ENCODE measurements around the gene KLK14. TPM values are rescaled to one million over a fixed set of nuclear protein-coding genes. Genes with fewer than 3 reads are reported as not detected.
A peak's percentile ranks its signal among the peaks of the same experiment; 100 is the strongest.

KLK14 gene
- total RNA-seq, 5 donors from 2014 or later (not counting 1 experiment from before 2014, with no cell fraction given), result 0.42 to 0.78 (median 0.70) TPM

DNA sequence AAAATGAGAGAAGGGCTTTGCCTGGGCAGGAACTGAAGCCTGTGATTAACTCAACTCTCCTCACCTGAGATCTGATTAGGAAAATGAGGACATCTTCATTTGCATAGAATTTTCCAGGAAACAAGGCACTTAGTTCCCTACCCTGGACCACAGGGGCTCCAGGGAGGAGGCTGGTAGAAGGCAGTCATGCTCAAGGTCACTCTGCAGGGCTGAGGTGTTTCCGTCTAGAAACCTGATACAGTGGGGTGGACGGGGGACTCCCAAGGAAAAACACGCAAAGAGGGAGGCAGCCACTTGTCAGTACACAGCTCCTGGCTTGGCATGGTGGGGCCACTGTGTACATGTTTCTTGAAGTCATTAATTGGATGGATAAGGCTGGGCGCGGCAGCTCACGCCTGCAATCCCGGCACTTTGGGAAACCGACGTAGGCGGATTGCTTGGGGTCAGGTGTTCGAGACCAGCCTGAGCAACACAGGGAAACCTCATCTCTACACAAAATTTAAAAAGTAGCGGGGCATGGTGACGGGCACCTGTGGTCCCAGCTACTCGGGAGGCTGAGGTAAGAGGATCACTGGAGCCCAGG is 6.0 kb downstream of the KLK14 start:
- Histone ChIP-seq H3K4me1 (ENCODE audit: control insufficient read depth in 1 of 2, extremely low read depth in 1 of 2, insufficient read depth in 2 of 2, low read length in 2 of 2) (no peaks in the 10 kb centered on the region), H3K27ac (ENCODE audit: low read length) (no peak overlapping the region), H3K4me3 (ENCODE audit: control insufficient read depth in 1 of 2, extremely low read depth in 1 of 2, low read length in 1 of 2) (no peak overlapping the region), H3K27me3 (replicated peaks in 1 of 2; ENCODE audit: control insufficient read depth in 2 of 2, extremely low read depth in 1 of 2, insufficient read depth in 2 of 2, low read length in 1 of 2) (peaks cover 0 to 10% of the 10 kb centered on the region in 2 experiments), H3K36me3 (ENCODE audit: control insufficient read depth in 2 of 2, extremely low read depth in 1 of 2, insufficient read depth in 1 of 2, low read length in 1 of 2) (no peaks in the 10 kb centered on the region), H3K9me3 (no peaks in the 10 kb centered on the region)
- DNase-seq (no peak), ATAC-seq (replicated peaks in 1 of 4) (no peak)
- Mint-ChIP-seq H3K9me3 (peaks cover 6 to 9% (median 8%) of the 10 kb centered on the region in 3 donors), H3K4me1 (no peaks in the 10 kb centered on the region), H3K4me3 (no peak overlapping the region), H3K36me3 (no peaks in the 10 kb centered on the region), H3K27ac (no peak overlapping the region), H3K27me3 (peaks cover 10 to 23% of the 10 kb centered on the region in 2 donors)
- 84% methylated on average over 12 of the region's 14 CpGs for WGBS (ENCODE audit: insufficient coverage)
- CTCF ChIA-PET, result no interaction called here
- POLR2A ChIA-PET, result no interaction called here

DNA sequence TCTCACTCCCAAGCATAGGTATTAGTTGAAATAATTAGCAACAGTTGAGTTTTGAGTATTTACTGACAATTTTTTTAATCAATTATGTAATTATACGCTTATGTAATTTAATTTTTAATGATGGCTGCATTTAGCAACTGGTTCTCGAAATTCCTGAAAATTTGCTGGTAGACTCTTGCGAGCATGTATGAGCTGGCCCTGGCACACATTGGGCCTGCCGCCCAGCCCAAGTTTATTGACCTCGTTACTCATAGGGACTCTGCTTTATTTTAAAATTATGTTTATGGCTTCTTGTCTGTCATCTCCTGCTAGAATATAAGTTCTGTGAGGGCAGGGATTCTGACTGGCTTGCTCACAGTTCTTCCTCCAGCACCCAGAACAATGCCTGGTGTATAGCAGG is 6.7 kb downstream of the KLK14 start:
- H3K4me3 Mint-ChIP-seq, result no peak overlapping the region
- no peak overlapping the region for H3K27ac Mint-ChIP-seq
- H3K27me3 Mint-ChIP-seq, result peaks cover 8 to 23% of the 10 kb centered on the region in 2 donors
- Histone ChIP-seq H3K36me3 (ENCODE audit: control insufficient read depth in 2 of 2, extremely low read depth in 1 of 2, insufficient read depth in 1 of 2, low read length in 1 of 2) (no peaks in the 10 kb centered on the region), H3K4me1 (ENCODE audit: control insufficient read depth in 1 of 2, extremely low read depth in 1 of 2, insufficient read depth in 2 of 2, low read length in 2 of 2) (no peaks in the 10 kb centered on the region), H3K9me3 (no peaks in the 10 kb centered on the region), H3K27ac (ENCODE audit: low read length) (no peak overlapping the region), H3K4me3 (ENCODE audit: control insufficient read depth in 1 of 2, extremely low read depth in 1 of 2, low read length in 1 of 2) (no peak overlapping the region), H3K27me3 (replicated peaks in 1 of 2; ENCODE audit: control insufficient read depth in 2 of 2, extremely low read depth in 1 of 2, insufficient read depth in 2 of 2, low read length in 1 of 2) (peaks cover 0 to 7% of the 10 kb centered on the region in 2 experiments)
- POLR2A ChIA-PET, result no interaction called here
- CTCF ChIA-PET, result no interaction called here
- DNase-seq (no peak), ATAC-seq (replicated peaks in 1 of 4) (no peak)
- H3K9me3 Mint-ChIP-seq, result peaks cover 6 to 9% (median 8%) of the 10 kb centered on the region in 3 donors
- H3K36me3 Mint-ChIP-seq, result no peaks in the 10 kb centered on the region
- 96% methylated on average over 3 of the region's 5 CpGs for WGBS (ENCODE audit: insufficient coverage)
- no peaks in the 10 kb centered on the region for H3K4me1 Mint-ChIP-seq

DNA sequence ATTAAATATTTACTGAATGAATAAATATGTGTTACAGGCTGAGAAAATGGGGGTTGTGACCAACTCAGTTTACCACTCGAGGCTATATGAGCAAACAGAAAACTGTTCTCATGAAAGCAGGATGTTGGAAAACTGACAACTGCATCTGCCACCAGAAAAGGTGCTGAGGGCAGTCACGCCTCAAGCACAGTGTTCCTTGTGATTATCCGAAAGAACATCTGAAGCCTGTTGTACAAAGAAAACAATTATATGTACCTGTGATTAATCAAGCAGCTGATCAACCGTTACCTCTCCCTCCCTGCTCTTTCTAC is 11.6 kb downstream of the KLK14 start:
- Mint-ChIP-seq H3K4me1 (peaks cover 0 to under 1% (median 0%) of the 10 kb centered on the region in 3 donors), H3K4me3 (no peak overlapping the region), H3K36me3 (no peaks in the 10 kb centered on the region), H3K27me3 (peaks cover 20 to 33% of the 10 kb centered on the region in 2 donors), H3K9me3 (peaks cover 6 to 13% (median 9%) of the 10 kb centered on the region in 3 donors), H3K27ac (no peak overlapping the region)
- no peaks in the 10 kb centered on the region for H3K9me3 ChIP-seq
- no CpG with 5 or more reads among the region's 4 CpGs for WGBS (ENCODE audit: insufficient coverage)
- H3K27me3 ChIP-seq (replicated peaks in 1 of 2; ENCODE audit: control insufficient read depth in 2 of 2, extremely low read depth in 1 of 2, insufficient read depth in 2 of 2, low read length in 1 of 2), result peaks cover 2 to 13% of the 10 kb centered on the region in 2 experiments
- H3K4me1 ChIP-seq (ENCODE audit: control insufficient read depth in 1 of 2, extremely low read depth in 1 of 2, insufficient read depth in 2 of 2, low read length in 2 of 2), result no peaks in the 10 kb centered on the region
- H3K27ac ChIP-seq (ENCODE audit: low read length), result no peak overlapping the region
- ATAC-seq (replicated peaks in 1 of 4), result no peak
- H3K36me3 ChIP-seq (ENCODE audit: control insufficient read depth in 2 of 2, extremely low read depth in 1 of 2, insufficient read depth in 1 of 2, low read length in 1 of 2), result no peaks in the 10 kb centered on the region
- ChIA-PET CTCF (no interaction called here), POLR2A (no interaction called here)
- no peak for DNase-seq
- H3K4me3 ChIP-seq (ENCODE audit: control insufficient read depth in 1 of 2, extremely low read depth in 1 of 2, low read length in 1 of 2), result no peak overlapping the region

DNA sequence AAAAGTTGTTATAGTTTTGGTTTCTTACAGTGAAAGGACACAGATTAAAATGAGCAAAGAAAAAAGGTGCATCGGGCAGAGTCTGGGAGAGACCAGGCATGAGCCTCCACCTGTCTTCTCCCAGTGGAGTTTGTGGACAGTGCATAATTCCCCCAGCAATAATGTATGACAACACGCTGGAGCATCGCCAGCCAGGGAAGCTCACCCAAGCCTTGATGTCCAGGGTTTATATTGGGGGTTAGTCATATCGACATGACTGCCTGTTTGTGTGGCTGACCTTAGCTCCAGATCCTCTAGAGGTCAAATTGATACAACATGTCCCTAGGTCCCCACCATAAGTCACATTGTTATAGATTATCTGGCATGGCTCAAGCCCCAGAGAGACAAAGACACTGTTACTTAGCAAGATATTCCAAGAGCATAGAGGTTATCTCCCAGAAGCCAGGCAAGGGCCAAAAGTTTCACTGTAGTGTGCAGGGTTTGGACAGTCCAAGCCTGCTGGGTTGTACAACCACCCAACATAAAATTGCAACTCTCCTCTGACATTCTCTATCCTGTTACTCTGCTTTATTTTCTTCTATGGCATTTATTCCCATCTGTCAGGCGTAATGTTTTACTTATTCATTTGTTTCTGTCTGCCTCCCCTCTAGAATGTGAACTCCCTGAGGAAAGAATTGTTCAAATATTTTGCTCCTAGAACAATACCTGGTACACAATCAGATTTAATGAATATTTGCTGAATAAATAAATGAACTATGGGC is 12.2 kb downstream of the KLK14 start:
- Mint-ChIP-seq H3K27me3 (peaks cover 23 to 37% of the 10 kb centered on the region in 2 donors), H3K36me3 (no peaks in the 10 kb centered on the region), H3K4me3 (no peak overlapping the region), H3K4me1 (peaks cover 0 to 3% (median 0%) of the 10 kb centered on the region in 3 donors), H3K27ac (no peak overlapping the region), H3K9me3 (peaks cover 6 to 13% (median 9%) of the 10 kb centered on the region in 3 donors)
- no peak for DNase-seq
- Histone ChIP-seq H3K27ac (ENCODE audit: low read length) (no peak overlapping the region), H3K27me3 (replicated peaks in 1 of 2; ENCODE audit: control insufficient read depth in 2 of 2, extremely low read depth in 1 of 2, insufficient read depth in 2 of 2, low read length in 1 of 2) (peaks cover 2 to 18% of the 10 kb centered on the region in 2 experiments), H3K9me3 (no peaks in the 10 kb centered on the region), H3K4me1 (ENCODE audit: control insufficient read depth in 1 of 2, extremely low read depth in 1 of 2, insufficient read depth in 2 of 2, low read length in 2 of 2) (no peaks in the 10 kb centered on the region), H3K4me3 (ENCODE audit: control insufficient read depth in 1 of 2, extremely low read depth in 1 of 2, low read length in 1 of 2) (no peak overlapping the region), H3K36me3 (ENCODE audit: control insufficient read depth in 2 of 2, extremely low read depth in 1 of 2, insufficient read depth in 1 of 2, low read length in 1 of 2) (no peaks in the 10 kb centered on the region)
- POLR2A ChIA-PET, result no interaction called here
- 80% methylated on average over 1 of the region's 5 CpGs for WGBS (ENCODE audit: insufficient coverage)
- CTCF ChIA-PET, result no interaction called here
- ATAC-seq (replicated peaks in 1 of 4), result no peak

DNA sequence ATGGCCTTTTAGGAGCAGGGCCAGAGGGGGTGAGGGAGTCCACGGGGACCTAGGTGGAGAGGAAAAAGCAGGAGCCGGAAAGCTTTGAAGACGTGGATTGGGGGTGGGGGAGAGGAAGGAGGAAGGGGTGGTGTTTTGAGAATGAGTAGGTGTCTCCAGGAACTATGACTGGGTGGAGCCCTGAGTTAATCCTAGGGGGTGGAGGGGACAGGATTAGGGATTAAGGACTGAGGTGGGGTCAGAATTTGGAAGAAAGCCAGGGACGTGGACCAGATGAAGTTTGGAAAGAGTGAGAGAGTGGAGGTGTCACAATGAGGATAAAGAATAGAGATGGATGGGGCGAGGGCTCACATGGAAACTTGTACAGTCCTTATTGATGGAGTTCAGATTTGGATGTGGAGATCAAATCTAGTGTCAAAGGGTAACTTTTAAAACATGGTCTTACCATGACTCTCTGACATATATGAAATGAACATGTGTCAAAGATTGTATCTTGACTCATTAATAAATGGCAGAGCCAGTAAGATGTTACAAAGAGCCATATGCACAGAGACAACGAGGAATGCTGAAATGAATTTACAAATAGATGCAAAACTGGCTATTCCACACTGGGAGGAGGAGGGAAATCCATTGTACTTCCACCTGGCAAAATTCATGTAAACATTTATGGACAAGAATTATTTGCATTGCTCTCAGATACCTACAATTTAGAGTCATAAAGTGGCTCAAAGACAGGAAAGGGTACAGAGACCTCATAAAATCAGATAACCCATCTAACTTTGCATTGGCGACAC is 16.1 kb downstream of the KLK14 start:
- Mint-ChIP-seq H3K4me3 (peak overlapping the region in 1 of 3 donors; percentile 72), H3K9me3 (peaks cover 0 to 6% (median 0%) of the 10 kb centered on the region in 3 donors), H3K4me1 (peaks cover 0 to 5% (median 2%) of the 10 kb centered on the region in 3 donors), H3K27ac (no peak overlapping the region), H3K27me3 (peaks cover 32 to 37% of the 10 kb centered on the region in 2 donors), H3K36me3 (no peaks in the 10 kb centered on the region)
- Histone ChIP-seq H3K4me1 (ENCODE audit: control insufficient read depth in 1 of 2, extremely low read depth in 1 of 2, insufficient read depth in 2 of 2, low read length in 2 of 2) (peaks cover 0 to 10% of the 10 kb centered on the region in 2 experiments), H3K27me3 (replicated peaks in 1 of 2; ENCODE audit: control insufficient read depth in 2 of 2, extremely low read depth in 1 of 2, insufficient read depth in 2 of 2, low read length in 1 of 2) (peaks cover 4 to 42% of the 10 kb centered on the region in 2 experiments), H3K9me3 (no peaks in the 10 kb centered on the region), H3K36me3 (ENCODE audit: control insufficient read depth in 2 of 2, extremely low read depth in 1 of 2, insufficient read depth in 1 of 2, low read length in 1 of 2) (no peaks in the 10 kb centered on the region), H3K4me3 (ENCODE audit: control insufficient read depth in 1 of 2, extremely low read depth in 1 of 2, low read length in 1 of 2) (no peak overlapping the region), H3K27ac (ENCODE audit: low read length) (no peak overlapping the region)
- ATAC-seq (replicated peaks in 1 of 4) (no peak), DNase-seq (no peak)
- CTCF ChIA-PET, result no interaction called here
- 59% methylated on average over 6 of the region's 7 CpGs for WGBS (ENCODE audit: insufficient coverage)
- POLR2A ChIA-PET, result no interaction called here

DNA sequence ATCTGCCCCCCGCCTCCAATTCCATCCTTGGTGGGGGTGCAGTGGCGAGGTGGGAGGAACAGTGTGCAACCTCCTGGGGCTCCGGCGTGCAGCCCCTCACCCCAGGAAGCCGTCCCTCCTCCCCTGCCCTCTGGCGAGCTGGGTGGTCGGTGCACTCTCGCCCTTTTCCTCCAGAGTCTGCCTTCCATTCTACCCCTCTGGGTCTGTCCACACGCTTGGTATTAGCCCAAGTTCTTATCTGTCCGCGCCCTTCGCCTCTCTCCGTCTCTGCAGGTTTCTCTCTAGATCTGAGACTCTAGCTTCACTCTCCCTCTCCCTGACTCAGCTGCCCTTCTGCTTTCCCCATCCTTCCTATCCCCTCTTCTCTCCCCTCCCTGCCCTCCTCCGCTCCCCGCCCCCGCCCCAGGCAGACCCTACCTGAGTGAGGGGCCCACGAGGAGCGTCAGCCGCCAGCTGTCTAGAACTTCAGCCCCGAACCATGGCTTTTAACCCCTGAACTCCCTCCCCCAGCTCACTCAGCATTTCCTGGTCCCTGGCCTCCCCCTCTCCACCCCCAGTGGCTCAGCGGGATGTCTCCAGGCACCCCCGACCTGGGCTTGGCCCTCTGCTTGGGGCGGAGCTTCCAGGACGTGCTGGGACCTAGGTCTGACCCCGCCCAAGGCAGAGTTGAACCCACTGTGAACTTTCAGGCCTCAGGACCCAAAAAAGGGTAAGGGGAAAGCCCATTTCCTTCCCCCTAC is 17.3 kb downstream of the KLK14 start:
- no peaks in the 10 kb centered on the region for H3K36me3 Mint-ChIP-seq
- peak overlapping the region in 2 of 3 donors; percentile 52 to 72 for H3K4me3 Mint-ChIP-seq
- no peak for DNase-seq
- CTCF ChIA-PET, result no interaction called here
- peaks cover 0 to 5% (median 2%) of the 10 kb centered on the region in 3 donors for H3K4me1 Mint-ChIP-seq
- peaks cover 0 to 14% (median 0%) of the 10 kb centered on the region in 3 donors for H3K9me3 Mint-ChIP-seq
- H3K27ac Mint-ChIP-seq, result no peak overlapping the region
- Histone ChIP-seq H3K36me3 (ENCODE audit: control insufficient read depth in 2 of 2, extremely low read depth in 1 of 2, insufficient read depth in 1 of 2, low read length in 1 of 2) (no peaks in the 10 kb centered on the region), H3K9me3 (no peaks in the 10 kb centered on the region), H3K4me1 (ENCODE audit: control insufficient read depth in 1 of 2, extremely low read depth in 1 of 2, insufficient read depth in 2 of 2, low read length in 2 of 2) (peaks cover 0 to 10% of the 10 kb centered on the region in 2 experiments), H3K27ac (ENCODE audit: low read length) (no peak overlapping the region), H3K27me3 (replicated peaks in 1 of 2; ENCODE audit: control insufficient read depth in 2 of 2, extremely low read depth in 1 of 2, insufficient read depth in 2 of 2, low read length in 1 of 2) (peaks cover 4 to 43% of the 10 kb centered on the region in 2 experiments), H3K4me3 (ENCODE audit: control insufficient read depth in 1 of 2, extremely low read depth in 1 of 2, low read length in 1 of 2) (peak overlapping the region in 1 of 2 donors; percentile 10)
- ATAC-seq (replicated peaks in 1 of 4), result no peak
- WGBS (ENCODE audit: insufficient coverage), result 15% methylated on average over 17 of the region's 25 CpGs
- POLR2A ChIA-PET, result no interaction called here
- H3K27me3 Mint-ChIP-seq, result peaks cover 43 to 48% of the 10 kb centered on the region in 2 donors

Measured in T-cell (primary cell).